ENCODE measurements around the gene C22orf15. TPM values are rescaled to one million over a fixed set of nuclear protein-coding genes. Genes with fewer than 3 reads are reported as not detected.
A peak's percentile ranks its signal among the peaks of the same experiment; 100 is the strongest.

Gene C22orf15
- total RNA-seq, 2 donors from 2014 or later: 1.8 TPM; not detected in 1

GRCh38 chr22:23763579-23763945 lies 772 bp downstream of the C22orf15 start:
- Mint-ChIP-seq H3K27ac (peak overlapping the region in 1 of 2 donors; percentile 65), H3K9me3 (no peaks in the 10 kb centered on the region), H3K36me3 (no peaks in the 10 kb centered on the region)
- ATAC-seq: peak; percentile 12 to 44
- peak in 1 of 2 donors; percentile 66 for DNase-seq (ENCODE audit: low spot score in 2 of 2)

- Mint-ChIP-seq H3K9me3 (no peaks in the 10 kb centered on the region), H3K27ac (peak overlapping the region in 1 of 2 donors; percentile 65), H3K36me3 (no peaks in the 10 kb centered on the region)
- ATAC-seq: no peak
- DNase-seq (ENCODE audit: low spot score in 2 of 2): no peak
Observed at GRCh38 chr22:23763954-23764353, 1.2 kb downstream of the C22orf15 start.

DNA sequence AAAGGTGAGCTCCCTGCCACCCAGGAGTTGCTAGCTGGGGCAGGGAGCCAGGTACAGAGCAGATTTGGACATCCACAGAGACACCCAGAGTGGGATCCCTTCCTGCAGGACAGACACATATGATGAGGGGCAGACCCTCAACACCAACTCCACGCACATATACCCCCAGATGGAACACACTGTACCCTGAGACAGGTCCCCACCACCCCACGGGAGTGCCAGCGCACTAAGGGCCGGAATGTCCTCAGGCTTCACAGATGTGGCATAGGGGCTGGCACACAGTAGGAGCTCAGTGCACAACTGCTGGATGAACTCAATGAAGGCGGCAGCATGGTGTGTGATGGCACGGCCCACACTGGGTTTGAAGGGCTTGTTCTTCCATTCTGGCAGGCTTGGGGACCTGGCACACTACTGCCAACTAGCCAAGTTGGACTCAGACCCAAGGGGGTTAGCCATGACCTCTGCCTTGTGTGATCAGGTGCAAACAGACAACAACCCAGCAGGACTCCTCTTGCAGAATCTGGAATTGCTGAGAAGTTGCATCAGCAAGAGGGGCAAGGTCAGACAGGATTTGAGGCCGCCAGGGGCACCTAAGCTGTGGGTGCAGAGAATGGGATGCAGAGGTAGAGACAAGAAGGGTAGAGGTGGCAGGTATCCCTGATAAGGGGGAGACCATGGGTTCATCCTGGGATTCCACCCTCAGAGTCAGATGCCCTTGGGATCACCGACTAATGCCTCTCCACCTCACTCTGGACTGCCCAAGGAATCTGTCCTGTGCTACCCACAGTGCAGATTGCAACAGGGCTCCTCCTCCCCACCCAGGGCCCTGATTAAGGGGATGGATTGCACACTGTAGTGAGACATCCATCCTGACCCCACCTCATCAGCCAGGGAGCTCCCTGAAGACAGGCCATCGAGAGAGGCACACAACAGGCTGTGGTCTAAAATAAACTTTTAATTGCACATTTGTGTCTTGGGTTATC lies 2.4 kb downstream of the C22orf15 start:
- Mint-ChIP-seq H3K9me3 (no peaks in the 10 kb centered on the region), H3K36me3 (no peaks in the 10 kb centered on the region), H3K27ac (no peak overlapping the region)
- no peak for ATAC-seq
- no peak for DNase-seq (ENCODE audit: low spot score in 2 of 2)

GRCh38 chr22:23767303-23767672 lies 4.5 kb downstream of the C22orf15 start:
- H3K27ac Mint-ChIP-seq: peak overlapping the region in 1 of 2 donors; percentile 83
- no peaks in the 10 kb centered on the region for H3K9me3 Mint-ChIP-seq
- ATAC-seq (peak; percentile 3 to 8), DNase-seq (ENCODE audit: low spot score in 2 of 2) (no peak)
- H3K36me3 Mint-ChIP-seq: no peaks in the 10 kb centered on the region

DNA sequence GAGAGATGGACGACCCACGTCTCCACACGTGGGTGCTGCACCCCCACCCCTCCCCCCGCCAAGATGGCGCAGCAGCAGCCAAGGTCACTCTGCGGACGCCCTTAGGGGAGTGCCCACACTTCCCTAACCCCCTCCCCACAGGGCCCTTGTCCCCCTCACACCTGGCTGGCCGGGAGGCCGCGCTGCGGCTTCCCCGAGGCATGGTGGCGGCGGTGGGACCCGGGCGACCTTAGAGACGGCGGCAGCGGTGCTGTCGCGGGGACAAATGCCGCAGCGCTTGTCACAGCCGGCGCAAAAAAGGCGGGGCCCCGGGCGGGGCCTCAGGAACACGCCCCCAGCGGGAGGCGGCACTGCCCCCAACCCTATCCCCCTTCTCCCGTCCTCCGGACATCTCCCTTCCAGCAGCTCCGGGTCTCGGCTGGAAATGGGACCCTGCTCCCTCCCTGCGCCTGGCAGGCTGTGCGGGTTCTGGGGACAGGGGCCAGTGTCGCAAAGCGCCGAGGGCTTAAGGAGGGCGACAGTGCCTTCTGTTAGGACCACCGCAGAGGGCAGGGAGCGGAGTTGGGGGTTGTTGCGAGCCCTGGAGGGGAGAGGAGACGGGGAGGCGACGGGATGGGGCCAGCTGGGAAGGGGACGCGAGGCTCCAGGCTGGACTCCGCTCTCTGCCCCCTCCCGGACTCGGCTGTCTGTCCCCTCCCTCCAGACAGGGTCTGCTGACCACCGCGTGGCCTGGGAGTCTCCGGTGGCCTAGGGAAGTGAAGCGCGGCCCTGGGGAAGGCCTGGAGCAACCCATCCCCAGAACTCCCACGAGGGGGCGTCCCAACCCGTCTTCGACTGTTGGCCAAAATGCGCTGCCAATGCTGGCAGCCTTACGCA lies 5.1 kb downstream of the C22orf15 start, which contains the start of gene CHCHD10:
CHCHD10 (minus strand) TSS at position 300 of the 876 bp plus-strand sequence; CDS start at position 202, 98 bp downstream.
- Mint-ChIP-seq H3K36me3 (no peaks in the 10 kb centered on the region), H3K27ac (peak within 1 kb of the TSS; percentile 72 to 83), H3K9me3 (no peaks in the 10 kb centered on the region)
- peak; percentile 81 to 84 for DNase-seq (ENCODE audit: low spot score in 2 of 2)
- peak; percentile 73 to 78 for ATAC-seq

DNA sequence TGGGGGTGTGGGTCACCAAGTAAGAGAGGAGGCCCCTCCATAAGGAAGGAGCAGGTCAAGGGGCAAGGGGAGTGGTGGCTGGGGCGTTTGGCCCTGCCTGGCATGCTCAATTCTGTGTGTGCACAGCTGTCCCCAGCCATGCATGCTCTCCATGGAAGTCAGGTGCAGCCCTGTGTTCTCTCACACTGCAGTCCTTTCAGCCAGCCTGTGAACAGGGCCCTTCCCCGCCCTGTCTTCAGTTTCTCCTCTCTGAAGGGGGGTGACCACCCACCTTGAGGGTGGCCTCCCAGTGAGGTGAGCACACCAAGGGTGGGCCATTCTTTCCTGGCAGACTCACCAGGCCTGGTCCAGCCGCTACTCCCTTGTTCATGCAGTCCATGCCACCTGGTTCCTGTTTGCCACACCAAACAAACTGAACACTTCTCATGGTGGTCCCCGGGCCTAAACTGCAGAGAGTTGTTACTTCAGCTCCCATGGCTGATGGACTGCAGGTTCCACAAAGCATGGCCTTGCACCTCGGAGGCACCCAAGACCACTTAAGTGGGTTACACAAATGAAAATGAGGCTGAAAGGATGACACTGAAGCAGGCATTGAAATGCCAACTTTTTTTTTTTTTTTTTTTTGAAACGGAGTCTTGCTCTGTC lies 6.7 kb downstream of the C22orf15 start:
- Mint-ChIP-seq H3K27ac (no peak overlapping the region), H3K9me3 (no peaks in the 10 kb centered on the region), H3K36me3 (no peaks in the 10 kb centered on the region)
- DNase-seq (ENCODE audit: low spot score in 2 of 2): no peak
- ATAC-seq: no peak

DNA sequence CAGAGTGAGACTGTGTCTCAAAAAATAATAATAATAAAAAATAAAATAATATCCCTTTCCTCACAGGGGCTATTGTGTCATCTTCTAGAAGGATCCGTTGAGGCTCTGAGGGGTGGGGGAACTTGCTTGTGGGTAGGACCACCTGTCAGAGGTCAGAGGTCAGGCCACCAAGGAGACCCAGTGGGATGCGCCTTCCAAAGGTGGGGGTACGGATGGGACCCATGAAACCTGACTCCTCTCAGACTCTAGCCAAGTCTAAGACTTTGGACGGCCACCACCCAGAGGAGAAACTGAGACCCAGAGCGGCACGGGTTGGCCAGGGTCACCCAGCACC lies 9.5 kb downstream of the C22orf15 start:
- Mint-ChIP-seq H3K9me3 (no peaks in the 10 kb centered on the region), H3K36me3 (no peaks in the 10 kb centered on the region), H3K27ac (no peak overlapping the region)
- DNase-seq (ENCODE audit: low spot score in 2 of 2) (no peak), ATAC-seq (no peak)

DNA sequence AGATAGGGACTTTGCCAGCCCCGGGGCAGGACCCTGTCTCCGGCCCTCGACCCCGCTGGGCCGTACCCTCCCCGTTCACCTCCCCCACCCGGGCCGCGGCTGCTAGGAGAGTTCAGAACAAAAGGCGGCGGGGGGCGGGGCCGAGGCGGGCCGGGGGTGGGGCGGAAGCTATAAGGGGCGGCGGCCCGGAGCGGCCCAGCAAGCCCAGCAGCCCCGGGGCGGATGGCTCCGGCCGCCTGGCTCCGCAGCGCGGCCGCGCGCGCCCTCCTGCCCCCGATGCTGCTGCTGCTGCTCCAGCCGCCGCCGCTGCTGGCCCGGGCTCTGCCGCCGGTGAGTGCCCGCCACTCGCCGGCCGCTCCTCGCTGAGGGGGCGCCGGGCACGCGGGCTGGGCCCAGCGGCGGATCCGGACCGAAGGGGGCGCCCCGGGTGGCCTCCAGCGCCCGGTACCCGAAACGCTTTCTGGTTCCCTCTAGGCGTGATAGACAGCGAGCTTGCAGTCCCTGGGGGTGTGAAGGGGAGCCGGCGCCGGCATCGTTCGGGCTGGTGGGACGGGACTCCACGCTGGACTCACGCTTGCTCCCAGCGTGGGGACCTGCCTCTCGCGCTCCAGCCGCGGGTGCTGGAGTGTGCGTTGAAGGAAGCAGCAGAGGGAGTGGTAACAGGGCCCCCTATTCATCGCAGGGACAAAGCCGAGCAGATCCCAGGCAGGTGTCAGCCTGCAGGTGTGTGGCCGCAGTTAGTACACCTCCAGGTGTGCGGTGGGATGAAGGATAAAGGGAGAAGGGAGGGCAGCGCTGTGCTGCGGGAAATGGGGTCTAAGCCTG lies 10.1 kb downstream of the C22orf15 start, which contains the start of gene MMP11:
MMP11 (plus strand) TSS at position 201 of the 825 bp plus-strand sequence; CDS start at position 223, 22 bp downstream.
- no peak within 1 kb of the TSS for H3K27ac Mint-ChIP-seq
- peak; percentile 44 to 65 for ATAC-seq
- no peaks in the 10 kb centered on the region for H3K36me3 Mint-ChIP-seq
- no peak for DNase-seq (ENCODE audit: low spot score in 2 of 2)
- no peaks in the 10 kb centered on the region for H3K9me3 Mint-ChIP-seq

- Mint-ChIP-seq H3K27ac (no peak overlapping the region), H3K9me3 (no peaks in the 10 kb centered on the region), H3K36me3 (no peaks in the 10 kb centered on the region)
- no peak for ATAC-seq
- no peak for DNase-seq (ENCODE audit: low spot score in 2 of 2)
Observed at GRCh38 chr22:23773483-23774113, 10.8 kb downstream of the C22orf15 start.

DNA sequence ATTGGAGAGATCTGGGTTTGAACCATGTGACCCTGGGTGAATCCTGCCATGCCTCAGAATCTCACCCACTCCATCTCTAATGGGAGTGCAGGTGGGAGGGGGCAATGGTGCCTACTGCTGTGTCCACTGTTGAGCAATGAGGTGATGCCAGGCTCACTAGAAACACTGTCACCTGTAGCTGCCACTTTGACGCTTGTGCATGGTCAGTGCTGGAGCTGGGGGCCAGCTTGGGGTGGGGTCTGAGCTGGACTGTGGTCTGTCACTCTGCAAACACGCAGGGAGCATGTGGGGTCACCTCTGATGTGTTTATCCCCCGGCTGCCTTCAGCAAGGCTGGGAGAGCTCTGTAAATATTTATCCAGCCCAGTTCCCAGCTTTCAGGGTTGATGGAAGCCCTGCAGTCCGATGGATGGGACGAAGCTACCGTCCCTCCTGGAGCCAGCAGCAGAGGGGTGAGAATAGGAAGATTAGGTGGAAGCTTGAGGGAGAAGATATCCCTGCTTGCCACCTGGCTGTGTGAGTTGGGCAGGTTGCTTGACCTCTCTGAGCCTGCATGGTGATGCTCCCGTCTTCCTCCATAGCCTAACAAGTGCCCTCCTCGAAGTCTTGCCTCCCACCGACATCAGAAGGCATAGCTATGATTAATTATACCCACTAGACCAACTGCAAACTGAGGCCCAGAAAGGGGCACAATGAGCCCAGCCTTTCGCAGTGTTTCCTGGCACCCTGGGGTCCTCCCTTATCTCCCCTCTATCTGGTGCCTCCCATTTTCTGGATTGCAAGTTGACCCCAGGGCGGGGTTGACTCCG lies 11.5 kb downstream of the C22orf15 start:
- no peak overlapping the region for H3K27ac Mint-ChIP-seq
- no peak for DNase-seq (ENCODE audit: low spot score in 2 of 2)
- H3K36me3 Mint-ChIP-seq: no peaks in the 10 kb centered on the region
- no peaks in the 10 kb centered on the region for H3K9me3 Mint-ChIP-seq
- ATAC-seq: no peak

DNA sequence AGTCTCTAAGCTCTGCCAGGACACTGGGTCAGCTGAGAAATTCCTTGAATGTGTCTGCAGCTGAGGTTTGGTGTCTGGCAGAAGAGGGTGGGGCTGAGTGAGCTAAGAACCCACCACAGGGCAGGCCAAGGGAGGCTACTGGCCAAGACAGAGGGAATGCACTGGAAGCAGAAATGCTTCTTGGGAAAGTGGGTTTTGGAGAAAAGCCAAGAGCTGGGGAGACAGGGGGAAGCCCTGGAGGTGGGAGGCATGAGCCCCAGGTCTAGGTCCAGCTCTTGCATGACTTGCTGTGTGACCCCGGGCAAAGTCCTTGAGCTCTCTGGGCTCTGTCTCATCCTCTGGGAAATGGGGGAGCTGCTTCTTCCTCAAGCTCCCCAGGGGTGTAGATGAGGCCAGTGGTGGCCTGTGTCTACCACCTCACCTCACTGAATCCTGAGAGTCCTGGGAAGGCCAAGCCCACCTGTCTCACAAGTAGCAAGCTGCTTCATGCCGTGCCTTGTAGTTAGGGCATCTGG lies 12.2 kb downstream of the C22orf15 start:
- Mint-ChIP-seq H3K9me3 (no peaks in the 10 kb centered on the region), H3K27ac (no peak overlapping the region), H3K36me3 (no peaks in the 10 kb centered on the region)
- ATAC-seq (no peak), DNase-seq (ENCODE audit: low spot score in 2 of 2) (no peak)

DNA sequence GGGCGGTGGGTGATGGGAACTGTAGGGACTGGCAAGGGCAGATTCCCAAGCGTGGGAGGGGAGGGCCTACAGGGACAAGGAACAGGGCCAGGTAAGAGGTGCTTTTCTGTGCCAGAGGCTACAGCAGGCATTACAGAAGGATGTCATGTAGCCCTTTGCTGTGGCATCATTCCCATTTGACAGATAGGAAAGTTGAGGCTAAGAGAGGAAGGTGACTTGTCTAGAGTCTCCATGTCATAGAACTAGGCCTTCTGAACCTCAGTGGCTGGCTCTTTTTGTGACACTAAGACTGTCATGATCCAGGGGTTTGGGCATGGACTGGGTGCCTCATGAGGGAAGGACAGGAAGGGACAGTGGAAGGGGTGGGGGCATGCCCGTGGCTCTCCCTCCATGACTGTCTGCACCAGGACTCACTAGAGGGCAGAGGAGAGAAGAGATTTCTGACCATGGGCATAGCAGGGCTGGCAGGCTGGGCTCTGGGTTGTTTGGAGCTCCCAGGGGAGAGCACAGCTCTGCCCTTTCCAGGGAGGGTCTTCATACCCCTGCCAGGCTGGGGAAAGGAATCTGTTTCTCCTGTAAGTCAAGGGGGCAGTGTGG lies 13.1 kb downstream of the C22orf15 start:
- no peak for ATAC-seq
- no peak overlapping the region for H3K27ac Mint-ChIP-seq

GRCh38 chr22:23777776-23778576 lies 15.2 kb downstream of the C22orf15 start:
- no peaks in the 10 kb centered on the region for H3K36me3 Mint-ChIP-seq
- H3K9me3 Mint-ChIP-seq: no peaks in the 10 kb centered on the region
- ATAC-seq (no peak), DNase-seq (ENCODE audit: low spot score in 2 of 2) (no peak)
- no peak overlapping the region for H3K27ac Mint-ChIP-seq

More for the DNA sequence above, 13.1 kb downstream of the C22orf15 start:
- Mint-ChIP-seq H3K9me3 (no peaks in the 10 kb centered on the region), H3K36me3 (no peaks in the 10 kb centered on the region)
- DNase-seq (ENCODE audit: low spot score in 2 of 2): no peak

GRCh38 chr22:23778577-23778900 lies 15.7 kb downstream of the C22orf15 start:
- ATAC-seq (no peak), DNase-seq (ENCODE audit: low spot score in 2 of 2) (no peak)
- H3K9me3 Mint-ChIP-seq: no peaks in the 10 kb centered on the region
- H3K36me3 Mint-ChIP-seq: no peaks in the 10 kb centered on the region
- H3K27ac Mint-ChIP-seq: no peak overlapping the region

Measured in activated naive CD4-positive, alpha-beta T cell treated with anti-CD3 and anti-CD28 coated beads, Interleukin-2, amount 50 U/mL, for 72 hours (primary cell).